ENCODE results near the gene WHAMM.

The WHAMM gene

GRCh38 chr15:82845686-82846085, 36.3 kb downstream of the WHAMM start:
- TF ChIP-seq CTCF (IDR thresholded peaks at IDR 0.05): no peak
- Mint-ChIP-seq H3K4me3 (no peak overlapping the region), H3K4me1 (peaks cover 21% of the 10 kb centered on the region), H3K27me3 (ENCODE audit: low read depth, poor library complexity) (no peaks in the 10 kb centered on the region), H3K9me3 (peaks cover 10% of the 10 kb centered on the region), H3K36me3 (ENCODE audit: low read depth) (peaks cover 34% of the 10 kb centered on the region), H3K27ac (no peak overlapping the region)
- DNase-seq: no peak

GRCh38 chr15:82846621-82847020, 37.2 kb downstream of the WHAMM start:
- Mint-ChIP-seq H3K4me1 (peaks cover 30% of the 10 kb centered on the region), H3K27me3 (ENCODE audit: low read depth, poor library complexity) (no peaks in the 10 kb centered on the region), H3K9me3 (peaks cover 10% of the 10 kb centered on the region), H3K4me3 (no peak overlapping the region), H3K27ac (no peak overlapping the region), H3K36me3 (ENCODE audit: low read depth) (peaks cover 26% of the 10 kb centered on the region)
- no peak for DNase-seq
- TF ChIP-seq CTCF (IDR thresholded peaks at IDR 0.05): no peak

- no peak for TF ChIP-seq CTCF (IDR thresholded peaks at IDR 0.05)
- Mint-ChIP-seq H3K27me3 (ENCODE audit: low read depth, poor library complexity) (peaks cover 4% of the 10 kb centered on the region), H3K4me3 (no peak overlapping the region), H3K27ac (no peak overlapping the region), H3K4me1 (peaks cover 39% of the 10 kb centered on the region), H3K36me3 (ENCODE audit: low read depth) (peaks cover 24% of the 10 kb centered on the region), H3K9me3 (peaks cover 8% of the 10 kb centered on the region)
- no peak for DNase-seq
These were observed 38.3 kb downstream of the WHAMM start for GRCh38 chr15:82847703-82848102.

DNA sequence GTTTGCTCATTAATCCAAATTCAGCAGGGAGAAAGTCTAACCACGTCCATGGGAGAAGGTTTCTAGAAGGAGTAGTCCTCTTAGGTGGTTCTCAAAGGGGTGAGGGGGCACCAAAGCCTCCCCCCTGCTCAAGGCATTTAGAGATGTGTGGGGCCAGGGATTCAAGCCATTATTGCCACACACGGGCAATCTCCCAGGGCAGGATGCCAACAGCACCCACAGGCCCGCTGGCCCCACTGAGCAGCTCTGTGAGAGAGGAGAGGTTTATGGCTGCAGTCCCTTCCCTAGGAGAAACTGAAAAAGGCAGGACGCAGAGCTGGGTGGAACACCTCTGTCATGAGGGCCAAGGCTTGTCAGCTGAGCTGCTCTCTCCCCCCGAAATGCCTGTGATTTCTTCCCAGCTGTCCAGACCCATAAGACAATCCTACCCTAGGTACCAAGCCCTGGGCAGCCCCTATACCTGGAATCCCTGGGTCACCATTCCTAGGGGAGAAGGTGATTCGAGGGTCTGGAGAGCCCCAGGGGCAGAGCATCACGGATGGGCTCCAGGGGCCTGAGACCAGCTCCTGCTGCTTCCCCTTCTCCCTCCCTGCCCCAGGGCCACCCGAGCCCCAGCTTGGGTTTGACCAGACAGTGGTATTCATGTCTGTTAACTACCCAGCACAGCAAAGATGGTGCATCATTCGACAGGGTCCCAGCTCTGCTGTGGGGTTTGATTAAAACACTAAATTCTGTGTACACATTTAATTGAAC, 39.0 kb downstream of the WHAMM start:
- TF ChIP-seq CTCF (IDR thresholded peaks at IDR 0.05): no peak
- peaks cover 20% of the 10 kb centered on the region for H3K36me3 Mint-ChIP-seq (ENCODE audit: low read depth)
- H3K27ac Mint-ChIP-seq: no peak overlapping the region
- H3K4me1 Mint-ChIP-seq: peaks cover 45% of the 10 kb centered on the region
- peaks cover 4% of the 10 kb centered on the region for H3K27me3 Mint-ChIP-seq (ENCODE audit: low read depth, poor library complexity)
- H3K9me3 Mint-ChIP-seq: peaks cover 5% of the 10 kb centered on the region
- H3K4me3 Mint-ChIP-seq: no peak overlapping the region
- DNase-seq: no peak

GRCh38 chr15:82849556-82850512, 40.4 kb downstream of the WHAMM start:
- peak; percentile 80 for DNase-seq
- Mint-ChIP-seq H3K4me1 (peaks cover 48% of the 10 kb centered on the region), H3K9me3 (no peaks in the 10 kb centered on the region), H3K36me3 (ENCODE audit: low read depth) (peaks cover 10% of the 10 kb centered on the region), H3K27me3 (ENCODE audit: low read depth, poor library complexity) (peaks cover 4% of the 10 kb centered on the region), H3K4me3 (peak overlapping the region; percentile 20), H3K27ac (peak overlapping the region; percentile 72)
- peak; percentile 75 for TF ChIP-seq CTCF (IDR thresholded peaks at IDR 0.05)

Measured in nephron progenitor cell (in vitro differentiated cells).